GM19240 (cell line): ENCODE results near the gene ABLIM2.

Experiments
- DNase-seq: peaks from one replicate; pipeline ENCODE4 v3.0.0; 2011; ENCODE audit warnings: low spot score; ENCODE audit not compliant: insufficient read length

Gene ABLIM2

DNA sequence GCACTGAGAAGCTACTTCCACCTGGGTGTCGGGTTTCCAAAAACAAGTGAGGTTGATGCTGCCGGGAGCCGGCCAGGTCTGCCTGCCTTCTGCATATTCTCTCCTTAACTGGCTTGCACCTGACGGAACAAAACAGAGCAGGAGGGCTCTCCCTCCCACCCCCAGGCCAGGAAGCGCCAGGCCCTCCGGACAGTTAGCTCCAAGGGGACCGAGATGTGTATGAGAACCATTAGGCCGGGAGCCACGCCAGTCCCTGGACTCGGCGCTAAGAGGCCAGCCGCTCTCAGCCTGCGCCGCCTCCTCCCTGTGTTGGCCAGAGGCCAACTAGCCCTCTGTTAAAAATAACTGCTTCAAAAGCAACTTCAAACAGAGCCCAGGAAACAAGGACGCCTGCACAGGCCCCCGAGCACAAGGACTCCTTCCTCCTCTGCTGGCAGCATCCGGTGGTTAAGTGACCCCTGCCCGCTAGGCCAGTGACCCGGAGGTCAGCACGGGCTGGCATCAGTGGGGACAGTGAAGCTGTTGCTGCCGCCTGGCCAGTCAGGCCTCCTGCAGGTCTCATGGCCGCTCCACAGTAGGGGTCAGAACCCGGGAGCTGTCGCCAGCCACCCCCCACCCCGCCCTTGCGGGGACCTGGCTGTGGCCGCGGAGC, 107.9 kb downstream of the ABLIM2 start:
- no peak for DNase-seq

GRCh38 chr4:8050180-8050554, 108.4 kb downstream of the ABLIM2 start:
- no peak for DNase-seq

DNA sequence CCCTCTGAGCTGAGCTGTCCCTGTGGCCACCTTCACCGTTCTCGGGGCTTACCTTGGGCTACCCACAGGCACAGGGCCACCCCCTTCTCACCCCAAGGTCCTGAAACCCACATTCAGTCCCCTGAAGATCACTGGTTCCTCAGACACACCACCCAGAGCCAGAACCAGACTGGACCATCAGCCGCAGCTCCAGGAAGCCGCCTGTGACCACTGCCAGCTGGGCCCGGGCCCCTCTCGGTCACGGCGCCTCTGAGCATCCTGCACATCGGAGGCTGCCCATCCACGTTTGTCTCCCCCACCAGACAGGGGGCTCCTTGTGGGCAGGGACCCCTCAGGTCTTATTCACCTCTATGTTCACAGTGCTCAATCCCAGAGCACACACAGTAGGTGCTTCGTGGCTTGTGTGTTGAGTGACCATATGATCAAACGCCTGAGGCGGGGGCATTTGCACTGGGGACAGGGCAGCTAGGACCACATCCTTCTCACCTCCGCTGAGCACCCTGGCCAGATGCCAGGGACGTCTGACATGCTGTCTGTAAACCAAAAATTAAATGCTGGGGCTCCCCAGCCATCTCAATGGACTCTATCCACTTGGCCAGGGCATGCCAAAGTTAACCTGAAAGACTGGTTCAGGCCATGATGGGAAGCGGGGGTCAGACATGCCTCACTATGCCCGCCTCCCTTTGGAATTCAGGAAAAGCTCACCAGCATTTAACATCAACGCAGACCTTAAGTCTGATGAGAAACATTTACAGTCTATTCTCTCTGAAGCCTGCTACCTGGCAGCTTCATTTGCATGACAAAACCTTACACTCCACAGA, 109.5 kb downstream of the ABLIM2 start:
- DNase-seq, result no peak

- DNase-seq, result no peak
These were observed 110.6 kb downstream of the ABLIM2 start for GRCh38 chr4:8047837-8048678.

GRCh38 chr4:8046925-8047541, 111.6 kb downstream of the ABLIM2 start:
- no peak for DNase-seq

GRCh38 chr4:8045909-8046308, 112.7 kb downstream of the ABLIM2 start:
- no peak for DNase-seq

- no peak for DNase-seq
These were observed 113.9 kb downstream of the ABLIM2 start for GRCh38 chr4:8044699-8045098.

DNA sequence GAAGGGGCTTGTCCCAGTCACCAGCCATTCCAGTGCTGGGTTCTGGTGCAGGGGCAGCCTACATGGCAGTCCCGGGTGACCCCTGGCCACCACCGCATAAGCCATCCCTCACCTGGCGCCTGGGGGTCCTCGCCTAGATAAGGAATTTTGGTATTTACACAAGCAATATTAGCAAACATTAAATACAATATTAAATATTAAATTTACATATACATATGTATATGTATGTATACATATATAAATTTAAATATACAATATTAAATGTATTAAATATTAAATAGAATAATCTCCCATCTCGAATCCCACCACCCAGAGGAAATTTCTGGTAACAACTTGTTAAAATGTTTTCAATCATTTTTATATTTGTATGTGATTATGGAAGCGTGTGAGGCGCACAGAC, 114.4 kb downstream of the ABLIM2 start:
- DNase-seq, result no peak

DNA sequence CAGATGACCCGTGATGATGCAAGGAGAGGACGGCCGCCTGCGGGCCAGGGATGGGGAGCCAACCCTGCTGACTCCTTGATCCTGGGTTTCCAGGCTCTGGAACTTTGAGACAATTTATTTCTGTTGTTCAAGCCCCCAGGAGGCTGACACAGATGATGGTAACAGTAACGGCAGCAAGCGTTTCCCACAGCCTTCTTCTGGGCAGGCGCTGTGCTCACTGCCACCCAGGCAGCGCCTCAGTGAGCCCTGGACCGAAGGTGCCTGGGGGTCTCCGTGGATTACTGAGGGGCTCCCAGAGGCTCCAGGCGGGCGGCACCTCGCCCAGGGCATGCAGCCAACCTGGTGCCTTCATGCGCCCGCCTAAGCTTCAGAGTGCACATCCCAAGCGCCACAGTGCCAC, 115.0 kb downstream of the ABLIM2 start:
- no peak for DNase-seq

GRCh38 chr4:8041868-8042267, 116.7 kb downstream of the ABLIM2 start:
- DNase-seq, result no peak

GRCh38 chr4:8041172-8041571, 117.4 kb downstream of the ABLIM2 start:
- DNase-seq, result no peak

DNA sequence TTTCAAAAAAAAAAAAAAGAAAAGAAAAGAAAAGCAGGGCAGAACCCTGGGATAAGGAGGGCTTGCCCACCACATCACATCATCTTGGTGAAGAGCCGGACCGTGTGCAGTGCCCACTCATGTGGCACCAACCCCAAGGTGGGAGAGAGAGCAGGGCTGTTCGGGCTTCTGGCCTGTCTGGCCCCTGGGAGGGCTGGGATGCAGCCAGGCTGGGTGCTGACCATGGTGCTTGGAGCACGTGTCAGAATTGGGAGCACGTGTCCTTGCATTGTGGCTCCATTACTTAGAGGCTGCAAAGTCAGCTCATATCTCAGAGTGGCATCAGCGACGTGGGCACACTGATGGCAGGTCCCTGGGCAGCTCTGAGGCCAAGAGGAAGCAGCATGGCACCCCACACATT, 118.0 kb downstream of the ABLIM2 start:
- no peak for DNase-seq

DNA sequence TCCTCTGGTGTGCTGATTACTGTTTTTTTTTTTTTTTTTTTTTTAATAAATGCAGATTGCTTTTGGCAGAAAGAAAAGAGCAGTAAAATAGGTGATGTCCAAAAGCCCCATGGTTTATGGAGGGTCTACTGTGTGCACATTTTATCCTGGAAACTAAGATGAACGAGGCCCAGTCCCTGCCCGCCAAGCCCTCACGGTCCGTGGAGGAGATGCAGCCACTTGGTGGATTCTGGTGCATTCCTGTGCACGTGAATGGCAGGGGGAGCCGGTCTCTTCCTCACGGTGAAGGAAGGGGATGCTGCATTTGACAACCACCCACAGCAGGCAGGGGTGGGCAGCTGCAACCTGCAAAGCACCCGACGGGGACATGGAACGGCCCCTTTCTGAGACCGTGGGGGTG, 118.8 kb downstream of the ABLIM2 start:
- DNase-seq, result no peak

DNA sequence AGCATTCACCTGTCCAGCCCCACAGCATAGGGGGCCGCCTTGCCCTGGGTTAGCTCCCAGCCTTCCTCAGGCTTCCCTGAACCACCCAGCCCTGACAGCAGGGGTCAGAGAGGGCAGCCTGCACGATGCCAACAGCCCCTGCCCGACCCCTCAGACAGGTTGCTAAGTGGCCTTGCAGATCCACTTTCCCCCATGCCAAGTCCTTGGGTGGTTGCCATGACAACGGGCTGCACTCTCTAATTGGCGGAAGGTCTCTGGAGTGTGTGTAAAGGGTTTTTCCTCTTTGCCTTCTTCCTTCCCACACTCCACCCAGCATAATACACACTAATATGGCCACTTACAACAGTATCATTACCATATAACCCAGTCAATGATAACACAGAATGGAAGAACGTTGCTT, 119.3 kb downstream of the ABLIM2 start:
- no peak for DNase-seq

GRCh38 chr4:8038719-8039251, 119.8 kb downstream of the ABLIM2 start:
- no peak for DNase-seq

GRCh38 chr4:8038083-8038482, 120.5 kb downstream of the ABLIM2 start:
- no peak for DNase-seq

GRCh38 chr4:8037150-8037769, 121.4 kb downstream of the ABLIM2 start:
- DNase-seq, result no peak

DNA sequence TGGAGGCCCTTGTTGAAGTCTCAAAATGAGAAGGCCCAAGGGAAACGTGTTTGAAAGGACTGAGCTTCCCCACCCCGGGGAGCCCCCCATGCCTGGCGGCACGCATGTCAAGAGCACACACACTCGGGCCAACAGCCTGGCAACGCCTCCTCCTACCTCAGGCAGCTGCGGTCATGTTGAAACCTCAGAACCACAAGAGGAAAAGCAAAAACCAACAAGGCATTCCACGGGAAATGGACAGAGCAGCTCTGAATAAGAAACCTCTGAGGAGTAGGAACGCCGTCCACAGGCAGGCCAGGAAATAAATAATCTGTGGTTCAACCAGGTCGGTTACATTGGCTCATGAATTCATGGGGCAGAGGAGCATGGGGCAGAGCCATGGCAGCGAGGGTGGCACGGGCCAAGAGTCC, 123.2 kb downstream of the ABLIM2 start:
- no peak for DNase-seq

DNA sequence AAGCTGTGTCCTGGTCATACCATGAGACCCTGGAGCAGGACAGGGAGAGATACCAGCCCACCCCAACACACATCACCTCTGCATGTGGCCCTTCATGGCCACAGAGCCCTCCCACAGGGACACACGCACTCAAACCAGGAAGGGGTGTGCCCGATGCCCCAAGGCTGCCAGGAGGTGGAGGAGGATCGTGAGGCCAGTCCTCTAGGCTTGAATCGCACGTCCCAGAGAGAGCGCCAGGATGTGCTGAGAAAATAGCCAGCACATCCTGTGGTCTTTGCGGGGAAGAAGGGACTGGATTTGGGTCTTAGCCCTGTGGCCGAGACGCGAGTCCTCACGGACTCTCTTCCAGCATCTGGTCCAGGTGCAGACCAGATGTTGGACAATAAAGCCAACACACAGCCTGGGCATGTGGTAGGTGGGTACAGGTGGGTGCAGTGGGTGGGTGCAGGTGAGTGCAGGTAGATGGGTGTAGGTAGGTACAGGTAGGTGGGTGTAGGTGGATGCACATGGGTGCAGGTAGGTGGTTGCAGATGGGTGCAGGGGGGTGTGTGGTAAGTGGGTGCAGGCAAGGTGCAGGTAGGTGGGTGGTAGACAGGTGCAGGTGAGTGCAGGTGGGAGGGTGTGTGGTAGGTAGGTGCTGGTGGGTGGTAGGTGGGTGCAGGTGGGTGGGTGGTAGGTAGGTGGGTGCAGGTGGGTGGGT, 124.6 kb downstream of the ABLIM2 start:
- DNase-seq, result no peak

- DNase-seq, result no peak
These were observed 125.4 kb downstream of the ABLIM2 start for GRCh38 chr4:8033067-8033755.
